Measurements from ENCODE around the gene MAML3.

MAML3 gene

GRCh38 chr4:139802931-139803330 lies 351.1 kb downstream of the MAML3 start:
- DNase-seq: no peak

DNA sequence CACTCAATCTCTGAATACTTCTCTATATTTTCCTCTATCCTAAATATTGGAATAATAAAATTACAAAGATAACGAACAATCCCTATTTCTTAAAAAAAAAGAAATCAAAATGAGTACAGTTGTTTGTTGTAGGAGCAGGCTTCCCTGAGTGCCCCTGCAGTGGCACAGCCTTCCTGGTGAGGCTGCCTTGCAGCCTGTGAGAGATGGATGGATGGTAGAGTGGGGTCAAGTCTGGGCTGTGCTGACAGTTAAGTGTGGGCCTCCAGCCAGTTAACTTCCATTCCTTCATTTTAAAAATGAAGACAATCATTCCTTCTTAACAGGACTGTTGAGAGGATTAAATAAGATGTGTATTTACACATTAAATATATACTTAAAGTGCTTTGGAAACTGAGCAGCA lies 351.5 kb downstream of the MAML3 start:
- no peak for DNase-seq

DNA sequence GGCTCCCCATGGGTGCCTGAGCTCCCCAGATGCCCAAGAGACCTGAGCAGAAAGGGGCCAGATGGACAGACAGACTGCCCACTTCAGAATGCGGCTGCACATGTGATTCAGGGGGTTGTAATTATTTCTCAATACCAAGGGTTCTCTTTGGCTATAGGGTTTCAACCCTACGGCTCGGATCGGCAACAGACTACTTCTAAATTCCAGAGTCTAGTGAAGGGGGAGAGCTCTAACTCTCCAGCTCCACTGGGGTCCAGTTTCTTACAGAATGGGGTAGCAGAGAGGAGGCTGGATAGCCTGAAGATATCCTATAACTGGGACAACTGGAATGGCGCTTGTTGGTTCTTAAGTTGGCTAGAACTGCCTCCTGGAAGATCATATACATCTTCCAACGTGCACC lies 352.1 kb downstream of the MAML3 start:
- no peak for DNase-seq

- no peak for DNase-seq
Observed at GRCh38 chr4:139800082-139800481, 353.9 kb downstream of the MAML3 start.

DNA sequence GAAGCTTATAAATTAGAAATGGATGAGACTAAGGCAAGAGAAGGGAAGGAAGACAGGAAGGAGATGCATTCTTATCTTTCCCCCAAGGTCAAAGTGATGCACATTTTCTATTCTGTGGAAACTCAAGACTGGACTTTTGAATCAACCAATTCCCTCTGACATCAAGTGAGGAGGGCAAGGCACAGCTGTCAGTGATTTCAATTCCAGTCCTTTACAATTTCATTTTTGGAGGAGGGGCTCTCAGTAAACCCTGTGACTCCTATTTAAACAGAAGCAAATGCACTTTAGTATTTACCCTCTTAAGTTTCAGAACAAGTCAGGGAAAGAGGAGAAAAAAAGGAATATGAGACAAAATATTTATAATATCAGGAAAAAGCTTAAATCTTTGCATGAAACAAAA lies 354.4 kb downstream of the MAML3 start:
- DNase-seq: peak; percentile 31

DNA sequence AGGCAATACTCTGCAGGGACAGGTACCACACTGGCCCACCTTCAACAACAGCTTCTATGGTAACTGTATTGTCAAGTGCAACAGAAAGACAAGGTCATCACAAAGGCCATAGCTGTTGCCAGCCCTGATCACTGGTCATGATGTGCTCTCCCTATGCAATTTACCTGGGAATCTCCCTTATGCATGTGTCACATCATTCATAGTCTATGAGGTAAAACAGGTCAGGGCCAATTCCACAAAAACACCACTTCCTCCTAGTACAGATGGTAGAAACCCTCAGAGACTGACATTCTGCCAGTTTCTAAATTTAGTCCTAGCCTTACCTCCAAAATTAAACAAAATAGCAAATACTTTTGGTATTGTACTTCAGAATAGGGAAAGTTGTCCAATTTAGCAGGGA lies 355.5 kb downstream of the MAML3 start:
- DNase-seq: no peak

DNA sequence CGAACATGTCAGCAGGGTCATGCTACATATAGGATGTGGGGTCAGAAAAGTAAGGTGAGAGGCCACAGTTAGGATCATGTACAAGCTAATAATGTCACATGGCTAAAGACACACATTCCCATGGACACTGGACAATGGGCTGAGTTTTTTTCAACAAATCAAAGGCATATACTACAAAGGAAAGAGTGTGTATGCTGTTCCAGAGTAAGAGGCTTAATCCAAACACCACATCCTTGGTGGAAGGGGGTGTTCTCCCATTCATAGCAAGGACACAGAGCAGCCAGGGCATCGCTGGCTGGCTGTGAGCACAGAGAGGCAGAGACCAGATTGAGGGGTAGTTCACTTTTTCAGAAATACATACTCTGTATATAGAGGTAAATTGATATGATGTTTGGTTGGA lies 356.7 kb downstream of the MAML3 start:
- no peak for DNase-seq

DNA sequence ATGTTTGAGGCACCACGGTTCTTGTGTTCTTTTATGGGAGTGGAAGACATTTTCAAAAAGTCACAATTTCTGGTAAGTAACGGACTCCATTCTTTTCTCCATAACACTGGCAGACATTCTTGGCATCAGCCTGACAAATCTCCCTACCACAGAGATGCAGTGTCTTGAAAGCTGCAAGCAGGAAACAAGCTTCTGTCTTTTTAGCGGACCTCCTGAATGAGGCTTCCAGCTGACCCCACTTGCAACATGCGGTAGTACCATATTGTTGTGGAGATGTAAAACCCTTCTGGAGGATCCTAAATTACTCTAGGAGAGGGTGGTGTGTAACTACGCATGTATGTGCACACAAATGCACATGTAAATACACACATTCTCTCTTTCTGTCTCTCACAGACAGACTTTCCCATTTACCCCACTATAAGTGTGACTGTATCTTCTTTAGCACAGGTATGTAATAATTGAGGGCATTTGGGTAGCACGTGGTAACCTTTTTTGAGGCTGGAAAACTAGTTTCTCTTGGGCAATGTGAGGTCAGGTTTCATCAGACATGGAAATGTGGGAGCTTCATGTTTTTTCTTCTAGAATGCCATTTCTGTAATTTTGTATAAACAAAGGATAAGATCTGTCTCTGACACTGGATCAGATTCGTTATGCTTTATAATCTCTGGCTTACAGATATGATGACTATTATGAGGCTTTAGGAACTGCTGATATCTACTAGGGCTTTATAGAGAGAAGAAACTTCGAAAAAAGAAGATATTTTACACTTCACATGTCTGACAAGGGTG lies 358.3 kb downstream of the MAML3 start:
- no peak for DNase-seq

- no peak for DNase-seq
Observed at GRCh38 chr4:139794158-139794954, 359.6 kb downstream of the MAML3 start.

DNA sequence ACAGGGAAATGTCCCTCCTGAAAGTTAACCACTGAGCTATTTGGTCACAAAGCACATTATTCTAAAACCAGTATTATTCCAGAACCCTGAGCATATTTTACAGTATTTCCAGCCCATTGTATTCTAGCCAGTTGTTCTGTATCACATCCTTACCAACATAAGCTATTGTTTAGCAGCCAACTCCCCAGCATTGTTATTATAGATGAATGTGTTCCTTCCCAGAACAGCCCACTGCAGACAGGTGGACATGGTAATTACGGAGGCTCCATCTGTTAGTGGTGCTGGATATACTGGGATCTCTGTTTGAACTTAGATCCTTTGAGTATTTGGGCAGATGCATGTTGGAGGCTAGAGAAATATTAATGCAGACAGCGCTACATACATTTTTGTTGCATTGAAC lies 362.3 kb downstream of the MAML3 start:
- DNase-seq: peak; percentile 52

- DNase-seq: no peak
Observed at GRCh38 chr4:139790291-139790690, 363.7 kb downstream of the MAML3 start.

- DNase-seq: no peak
Observed at GRCh38 chr4:139789096-139789654, 364.8 kb downstream of the MAML3 start.

GRCh38 chr4:139786494-139787354 lies 367.3 kb downstream of the MAML3 start:
- DNase-seq: peak; percentile 63

DNA sequence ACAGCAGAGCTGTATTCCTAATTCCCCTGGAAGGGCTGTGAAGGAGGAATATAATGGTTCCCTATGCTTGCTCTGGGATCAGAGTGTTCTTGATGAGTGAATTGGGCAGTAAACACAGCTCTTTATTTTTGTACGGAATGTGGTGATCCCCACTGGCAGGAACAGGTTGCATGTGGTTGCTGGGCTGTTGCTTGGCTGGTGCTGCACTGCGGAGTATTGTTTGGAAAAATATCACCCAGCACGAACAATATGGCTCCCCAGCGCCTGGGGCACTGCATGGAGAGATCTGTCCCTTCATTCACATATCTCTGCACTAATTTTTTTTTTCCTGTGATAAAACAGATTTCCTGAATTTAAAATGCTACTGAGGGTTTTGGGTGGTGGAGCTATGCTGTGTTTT lies 368.6 kb downstream of the MAML3 start:
- DNase-seq: no peak

- DNase-seq: no peak
Observed at GRCh38 chr4:139783741-139784484, 370.1 kb downstream of the MAML3 start.

DNA sequence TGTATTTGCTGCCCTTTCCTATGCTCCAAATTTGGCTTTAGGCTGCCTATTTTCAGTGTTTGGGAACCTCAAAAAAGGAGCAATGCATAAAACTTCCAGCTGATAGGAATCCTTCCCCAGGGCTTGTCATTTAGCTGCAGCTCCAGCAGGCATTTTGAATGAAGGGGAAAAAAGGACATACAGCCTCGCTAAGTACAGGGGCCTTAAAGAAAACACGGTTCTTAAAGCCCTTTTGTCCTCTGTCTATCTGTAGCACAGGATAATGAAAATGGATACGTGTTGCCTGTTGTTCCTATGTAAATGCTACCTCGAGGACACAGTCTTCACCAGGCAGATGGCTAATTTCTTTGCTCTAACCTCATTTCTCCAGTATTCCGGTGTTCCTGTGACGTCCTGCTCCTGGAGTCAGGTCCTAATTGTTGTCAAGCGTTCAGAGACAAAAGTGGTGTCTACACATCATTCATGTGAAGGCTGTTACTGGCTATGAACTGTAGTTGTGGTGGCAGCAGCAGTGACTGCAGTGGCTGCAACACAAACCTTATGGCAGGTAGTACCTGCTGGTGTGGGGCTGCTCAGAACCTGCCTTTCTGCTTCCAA lies 371.0 kb downstream of the MAML3 start:
- no peak for DNase-seq

- DNase-seq: no peak
Observed at GRCh38 chr4:139781066-139781465, 372.9 kb downstream of the MAML3 start.

- no peak for DNase-seq
Observed at GRCh38 chr4:139779691-139780090, 374.3 kb downstream of the MAML3 start.

- DNase-seq: no peak
Observed at GRCh38 chr4:139777757-139778156, 376.2 kb downstream of the MAML3 start.

- no peak for DNase-seq
Observed at GRCh38 chr4:139776235-139776634, 377.7 kb downstream of the MAML3 start.

- peak; percentile 52 for DNase-seq
Observed at GRCh38 chr4:139774759-139775487, 379.1 kb downstream of the MAML3 start.
